ENCODE data around the gene SCGB1D2.
A peak's percentile ranks its signal among the peaks of the same experiment; 100 is the strongest.
"Not testable (repeated sequence)": the region's sequence is repeated elsewhere in the genome, so short reads cannot be mapped to it uniquely, and the experiment has no call there.

The SCGB1D2 gene, protein sequence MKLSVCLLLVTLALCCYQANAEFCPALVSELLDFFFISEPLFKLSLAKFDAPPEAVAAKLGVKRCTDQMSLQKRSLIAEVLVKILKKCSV

DNA sequence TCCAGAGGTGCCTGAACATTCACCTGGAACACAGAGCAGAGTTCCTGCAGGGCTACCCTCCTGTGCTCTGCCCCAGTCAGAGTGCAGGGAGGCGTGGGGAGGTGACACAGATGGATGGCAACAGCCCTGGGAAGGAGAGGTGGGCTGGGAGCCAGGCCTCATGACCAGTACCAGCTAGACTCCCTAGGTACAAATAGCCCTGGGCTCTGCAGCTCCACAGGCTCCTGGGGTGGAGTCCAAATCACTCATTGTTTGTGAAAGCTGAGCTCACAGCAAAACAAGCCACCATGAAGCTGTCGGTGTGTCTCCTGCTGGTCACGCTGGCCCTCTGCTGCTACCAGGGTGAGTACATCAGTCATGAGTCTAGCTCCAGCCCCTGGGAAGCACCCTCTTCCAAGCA lies at the start of gene SCGB1D2:
Gene SCGB1D2, plus strand, starts transcription at position 219 of the 400 bp plus-strand sequence. Its CDS starts 69 bp downstream, at position 288.
- DNase-seq = peak in 17 of 56 donors; percentile 2 to 64 (median 13)

DNA sequence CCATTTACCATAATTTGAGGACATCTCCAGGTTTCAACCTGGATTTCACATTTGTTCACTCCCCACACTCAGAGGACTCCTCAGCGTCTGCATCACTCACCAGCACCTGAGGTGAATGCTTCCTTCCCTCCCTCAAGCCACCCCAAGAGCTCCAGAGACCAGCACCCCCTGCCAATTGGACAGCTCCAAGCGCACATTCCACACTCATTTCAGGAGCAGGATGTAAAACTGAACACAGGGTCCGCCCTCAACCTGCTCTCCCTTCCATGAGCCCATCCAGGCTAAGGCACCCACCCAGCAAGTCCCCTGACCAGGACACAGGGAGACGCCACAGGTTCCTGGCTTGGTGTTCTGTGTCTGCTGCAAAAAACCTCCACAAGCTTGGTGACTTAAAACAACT lies 48.1 kb upstream of the SCGB1D2 start:
- DNase-seq = no peak

DNA sequence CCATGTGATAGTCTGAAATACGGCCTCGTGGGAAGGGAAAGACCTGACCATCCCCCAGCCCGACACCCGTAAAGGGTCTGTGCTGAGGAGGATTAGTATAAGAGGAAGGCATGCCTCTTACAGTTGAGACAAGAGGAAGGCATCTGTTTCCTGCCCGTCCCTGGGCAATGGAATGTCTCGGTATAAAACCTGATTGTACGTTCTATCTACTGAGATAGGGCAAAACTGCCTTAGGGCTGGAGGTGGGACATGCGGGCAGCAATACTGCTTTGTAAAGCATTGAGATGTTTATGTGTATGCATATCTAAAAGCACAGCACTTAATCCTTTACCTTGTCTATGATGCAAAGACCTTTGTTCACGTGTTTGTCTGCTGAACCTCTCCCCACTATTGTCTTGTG lies 47.0 kb upstream of the SCGB1D2 start:
- not testable (repeated sequence) for DNase-seq

DNA sequence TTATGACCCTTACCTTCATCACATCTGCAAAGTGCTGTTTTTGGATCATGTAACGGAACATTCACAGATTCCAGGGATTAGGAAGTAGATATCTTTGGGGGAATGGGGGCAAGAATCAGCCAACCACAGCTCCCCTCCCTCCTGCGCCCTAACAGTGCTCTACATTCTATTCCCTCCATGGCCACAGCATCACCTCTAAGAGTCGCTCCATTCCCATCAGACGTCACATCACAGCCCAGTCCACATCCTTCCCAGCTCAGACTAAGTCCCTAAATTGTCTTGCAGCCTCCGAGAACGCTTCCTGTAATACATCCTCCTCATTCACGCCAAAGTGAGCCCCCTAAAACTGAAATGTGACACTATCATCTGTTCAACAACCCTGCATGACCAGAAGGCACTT lies 46.1 kb upstream of the SCGB1D2 start:
- DNase-seq = no peak

DNA sequence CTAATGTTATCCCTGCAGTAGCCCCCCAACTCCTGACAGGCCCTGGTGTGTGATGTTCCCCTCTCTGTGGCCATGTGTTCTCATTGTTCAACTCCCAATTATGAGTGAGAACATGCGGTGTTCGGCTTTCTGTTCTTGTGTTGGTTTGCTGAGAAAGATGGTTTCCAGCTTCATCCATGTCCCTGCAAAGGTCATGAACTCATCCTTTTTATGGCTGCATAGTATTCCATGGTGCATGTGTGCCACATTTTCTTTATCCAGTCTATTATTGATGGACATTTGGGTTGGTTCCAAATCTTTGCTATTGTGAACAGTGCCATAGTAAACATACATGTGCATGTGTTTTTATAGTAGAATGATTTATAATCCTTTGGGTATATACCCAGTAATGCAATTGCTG lies 44.6 kb upstream of the SCGB1D2 start:
- not testable (repeated sequence) for DNase-seq

DNA sequence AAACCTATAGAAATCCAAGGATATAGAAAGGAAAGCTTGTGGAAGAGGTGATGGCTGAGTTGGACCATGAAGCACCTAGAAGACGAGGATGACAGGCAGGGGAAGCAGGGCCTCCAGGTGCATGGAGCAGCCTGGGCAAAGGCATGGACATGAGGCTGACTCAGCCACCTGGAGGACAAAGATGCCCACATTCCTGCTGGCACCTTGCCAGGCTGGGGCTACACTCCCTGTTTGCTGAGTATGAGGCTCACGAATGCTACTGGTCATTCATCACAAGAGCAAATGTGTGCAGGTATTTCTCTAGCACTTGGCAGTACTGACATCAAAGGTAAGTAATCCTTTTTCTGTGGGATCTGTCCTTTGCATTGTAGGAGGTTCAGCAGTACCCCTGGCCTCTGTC lies 40.7 kb upstream of the SCGB1D2 start:
- DNase-seq = peak in 1 of 56 donors; percentile 1

DNA sequence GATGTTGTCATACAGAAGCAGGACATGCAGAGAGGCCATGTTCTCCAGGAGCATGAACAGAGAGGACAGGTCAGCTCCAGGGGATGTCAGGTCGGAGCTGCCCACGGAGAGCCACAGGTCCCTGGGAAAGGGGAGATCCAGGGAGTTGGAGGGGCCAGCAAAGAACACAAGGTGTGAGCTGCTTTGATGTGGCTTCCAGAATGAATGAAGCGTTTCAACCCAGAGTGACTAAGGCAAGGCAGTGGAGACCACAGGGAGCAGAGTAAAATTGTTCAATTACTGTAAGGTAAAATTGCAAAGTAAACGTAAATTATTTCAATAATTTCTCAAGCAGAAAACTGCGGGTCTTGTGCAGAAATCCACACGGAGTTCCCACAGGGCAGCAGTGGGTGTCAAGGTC lies 39.1 kb upstream of the SCGB1D2 start:
- DNase-seq = no peak

DNA sequence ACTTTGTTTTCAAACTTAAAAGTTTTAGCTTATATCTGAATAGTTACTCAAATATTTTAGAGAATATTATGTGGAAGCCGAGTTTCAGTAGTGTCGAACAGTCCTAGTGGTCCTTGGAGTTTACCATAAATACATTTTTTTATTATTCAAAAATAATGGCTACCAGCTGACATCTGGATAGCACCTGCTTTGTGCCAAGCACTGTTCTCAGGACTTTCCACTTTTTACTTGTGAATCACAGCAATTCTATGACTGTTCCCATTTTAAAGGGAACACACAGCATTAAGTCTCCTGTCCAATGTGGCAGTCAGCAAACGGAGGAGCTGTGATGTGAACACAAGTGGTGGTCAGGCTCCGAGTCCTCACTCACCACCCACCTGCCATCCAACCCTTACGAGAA lies 37.6 kb upstream of the SCGB1D2 start:
- DNase-seq = no peak

DNA sequence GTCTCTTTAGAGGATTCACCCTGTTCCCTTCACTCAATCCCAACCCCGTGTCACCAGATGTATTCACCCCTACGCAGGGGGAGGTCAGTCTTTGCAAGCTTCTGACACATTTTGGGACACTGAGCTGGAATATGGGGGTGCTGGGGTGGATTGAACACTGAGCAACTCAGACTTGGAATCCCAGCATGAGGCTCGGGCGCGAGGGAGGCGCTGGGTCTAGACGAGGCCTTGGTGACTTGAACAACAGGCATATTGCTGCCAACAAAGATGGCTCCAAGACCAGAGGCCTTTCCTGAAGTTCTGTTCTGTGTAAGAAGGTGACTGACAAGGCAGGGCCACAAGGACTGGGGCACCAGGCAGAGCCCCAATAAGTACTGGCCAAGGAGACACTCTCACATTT lies 36.6 kb upstream of the SCGB1D2 start:
- no peak for DNase-seq

DNA sequence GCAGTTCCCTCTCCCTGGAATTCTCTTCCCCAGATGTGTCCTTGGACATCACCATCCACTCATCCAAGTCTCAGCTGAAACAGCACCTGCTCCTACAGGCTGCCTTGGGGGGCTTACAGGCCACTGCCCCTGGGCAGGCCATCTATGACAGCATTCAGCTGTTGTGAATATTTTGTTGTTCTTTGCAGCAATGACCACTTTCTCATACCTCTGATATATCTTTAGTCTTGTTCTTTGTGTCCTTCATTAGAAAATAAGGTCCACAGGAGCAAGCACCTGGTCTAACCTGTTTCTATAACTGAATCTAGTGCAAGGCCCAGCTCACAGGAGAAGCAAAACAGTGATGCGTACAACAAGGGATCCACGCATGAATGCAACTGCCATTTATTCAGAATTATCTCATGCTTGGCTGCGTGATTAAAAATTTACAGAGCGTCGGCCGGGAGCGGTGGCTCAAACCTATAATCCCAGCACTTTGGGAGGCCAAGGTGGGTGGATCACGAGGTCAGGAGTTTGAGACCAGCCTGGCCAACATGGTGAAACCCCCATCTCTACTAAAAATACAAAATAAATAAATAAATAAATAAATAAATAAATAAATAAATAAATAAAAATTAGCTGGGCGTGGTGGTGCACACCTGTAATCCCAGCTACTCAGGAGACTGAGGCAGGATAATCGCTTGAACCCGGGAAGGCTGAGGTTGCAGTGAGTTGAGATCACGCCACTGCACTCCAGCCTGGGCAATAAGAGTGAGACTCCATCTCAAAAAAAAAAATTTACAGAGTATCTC lies 35.6 kb upstream of the SCGB1D2 start:
- DNase-seq = not testable (repeated sequence)

DNA sequence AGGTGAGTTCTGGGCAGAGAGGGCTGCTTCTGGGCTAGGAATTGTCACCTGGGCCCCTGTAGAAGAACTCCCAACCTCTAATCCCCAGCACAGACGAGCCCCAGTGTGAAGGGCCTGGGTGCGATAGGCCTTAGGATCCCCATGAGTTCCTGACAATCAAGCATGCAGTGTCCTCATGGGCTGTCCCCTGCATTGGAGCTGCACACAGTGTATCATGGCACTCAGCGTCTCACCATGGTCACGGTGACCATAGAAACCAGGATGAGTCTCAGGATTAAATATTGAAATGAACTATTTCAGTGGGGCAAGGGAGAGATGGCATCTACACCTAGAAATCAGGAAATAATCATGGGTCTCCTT lies 33.3 kb upstream of the SCGB1D2 start:
- DNase-seq = no peak

DNA sequence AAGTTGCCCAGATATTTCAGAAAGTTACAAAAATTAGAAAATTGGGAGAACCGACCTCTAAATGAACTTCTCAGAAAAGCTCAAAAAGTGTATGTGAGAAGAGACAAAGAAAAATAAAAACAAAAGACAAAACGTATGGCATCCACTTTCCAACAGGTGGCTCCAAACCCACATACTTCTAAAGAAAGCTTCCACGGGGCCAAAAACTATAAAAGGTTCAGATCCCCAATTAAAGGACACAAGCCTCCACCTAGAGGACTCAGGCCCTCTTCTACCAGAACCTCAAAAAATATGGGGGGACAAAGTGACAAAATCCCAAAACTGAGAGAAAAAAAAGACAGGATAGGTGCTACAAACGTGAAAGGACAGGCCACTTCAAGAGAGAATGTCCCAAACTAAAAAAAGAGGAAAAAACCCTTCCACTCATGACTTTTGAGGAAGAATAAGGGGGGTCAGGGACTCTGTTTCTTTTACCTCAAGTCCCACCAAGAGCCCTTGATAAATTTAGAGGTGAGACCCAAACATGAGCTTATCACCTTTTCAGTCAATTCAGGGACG lies 24.8 kb upstream of the SCGB1D2 start:
- DNase-seq = no peak

DNA sequence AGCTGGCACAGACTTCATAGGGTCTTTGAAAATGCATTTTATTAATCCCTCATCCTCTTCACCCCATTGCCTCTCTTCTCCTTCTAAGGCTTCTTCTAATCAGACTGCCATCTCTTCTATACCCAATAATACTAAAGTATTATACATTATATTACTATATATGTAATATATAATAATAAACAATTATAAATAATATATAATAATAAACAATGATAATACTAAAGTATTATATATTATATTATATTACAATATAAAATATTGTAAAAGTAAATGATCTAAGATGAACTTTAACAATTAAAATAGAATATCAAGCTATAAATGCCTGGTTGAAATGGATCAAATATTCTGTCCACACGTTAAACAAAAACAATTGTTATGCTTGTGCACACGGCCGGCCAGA lies 20.5 kb upstream of the SCGB1D2 start:
- no peak for DNase-seq

DNA sequence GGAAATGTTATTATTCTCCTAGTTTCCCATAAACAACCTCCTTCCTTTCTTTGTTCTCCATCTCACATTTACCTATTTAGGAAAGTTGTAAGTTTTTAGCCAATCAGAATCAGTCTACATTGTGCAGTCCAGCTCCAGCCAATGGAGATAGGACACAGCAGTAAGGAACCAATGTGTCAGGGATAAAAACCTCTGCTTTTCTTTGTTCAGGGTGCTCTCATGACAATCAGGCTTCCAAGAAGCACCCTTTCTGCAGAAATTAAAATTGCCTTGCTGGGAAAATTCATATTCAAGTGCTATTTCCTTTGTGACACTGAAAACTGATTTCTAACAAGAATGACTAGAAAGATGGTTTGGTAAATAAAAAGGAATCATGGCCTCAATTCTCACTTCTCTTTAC lies 18.9 kb upstream of the SCGB1D2 start:
- DNase-seq = no peak

DNA sequence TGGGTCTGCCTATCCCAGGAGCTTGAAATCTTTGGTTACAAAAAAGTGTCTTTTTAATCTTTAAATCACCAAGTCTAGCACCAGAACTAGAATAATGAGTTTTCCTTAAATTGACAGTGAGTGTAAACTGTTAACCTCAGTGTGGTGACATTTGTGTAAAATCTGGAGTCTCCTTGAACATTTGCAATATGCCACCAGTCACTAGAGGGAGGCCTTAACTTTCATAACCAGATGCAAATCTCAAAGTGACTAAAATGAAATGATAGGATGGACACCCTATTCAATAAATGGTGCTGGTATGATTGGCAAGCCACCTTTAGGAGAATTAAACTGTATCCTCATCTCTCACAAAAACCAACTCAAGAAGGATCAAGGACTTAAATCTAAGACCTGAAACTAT lies 8.3 kb upstream of the SCGB1D2 start:
- no peak for DNase-seq

DNA sequence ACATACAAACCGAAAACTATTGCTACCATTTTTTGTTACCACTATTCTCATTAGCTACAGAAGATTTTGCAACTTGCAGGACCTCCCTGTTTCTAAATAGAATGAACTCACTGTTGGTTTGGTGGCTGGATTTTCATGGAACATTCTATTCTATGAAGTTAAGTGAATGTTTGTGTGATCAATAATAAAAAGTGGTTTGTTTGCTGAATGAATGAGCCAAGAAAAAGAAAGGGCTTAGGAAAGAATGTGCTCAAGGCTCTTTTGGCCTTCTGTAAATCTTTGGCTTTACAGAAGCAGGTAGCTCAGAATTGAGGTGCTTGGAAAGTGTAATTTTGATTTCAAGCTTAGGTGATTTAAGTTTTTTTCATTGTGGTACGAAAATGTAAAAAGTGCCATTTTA lies 5.9 kb upstream of the SCGB1D2 start:
- DNase-seq = no peak

DNA sequence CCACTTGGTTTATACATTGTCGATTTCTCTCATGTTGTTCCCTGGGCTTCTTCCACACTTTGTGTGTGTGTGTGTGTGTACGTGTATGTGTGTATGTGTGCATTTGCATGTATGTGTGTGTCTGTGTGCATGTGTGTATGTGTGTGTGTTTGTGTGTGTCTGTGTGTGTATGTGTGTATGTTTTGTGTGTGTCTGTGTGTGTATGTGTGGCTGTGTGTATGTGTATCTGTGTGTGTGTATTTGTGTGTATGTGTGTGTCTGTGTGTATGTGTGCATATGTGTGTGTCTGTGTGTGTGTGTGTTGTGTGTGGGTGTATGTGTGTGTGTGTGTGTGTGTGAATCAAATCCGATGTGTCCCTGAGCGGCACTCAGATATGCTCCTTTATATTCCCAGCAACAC lies 4.5 kb upstream of the SCGB1D2 start:
- no peak for DNase-seq

DNA sequence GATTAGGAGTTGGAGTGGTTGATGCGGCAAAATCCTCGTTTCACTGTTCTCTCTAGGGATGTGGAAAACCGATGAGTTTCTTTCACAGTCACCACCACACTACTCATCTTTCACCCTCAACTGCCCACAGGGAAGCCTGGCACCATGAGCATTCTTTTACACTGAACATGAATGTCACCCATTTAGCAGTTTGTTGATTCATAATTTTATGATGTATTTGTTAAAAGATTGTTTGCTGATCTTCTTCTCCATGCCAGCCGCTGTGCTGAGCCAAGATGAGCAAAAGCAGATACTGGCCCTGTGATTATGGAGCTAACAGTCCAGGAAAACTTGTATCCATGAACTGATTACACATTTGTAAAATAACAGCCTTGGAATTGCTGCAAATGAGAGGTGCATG lies 3.9 kb upstream of the SCGB1D2 start:
- DNase-seq = no peak

DNA sequence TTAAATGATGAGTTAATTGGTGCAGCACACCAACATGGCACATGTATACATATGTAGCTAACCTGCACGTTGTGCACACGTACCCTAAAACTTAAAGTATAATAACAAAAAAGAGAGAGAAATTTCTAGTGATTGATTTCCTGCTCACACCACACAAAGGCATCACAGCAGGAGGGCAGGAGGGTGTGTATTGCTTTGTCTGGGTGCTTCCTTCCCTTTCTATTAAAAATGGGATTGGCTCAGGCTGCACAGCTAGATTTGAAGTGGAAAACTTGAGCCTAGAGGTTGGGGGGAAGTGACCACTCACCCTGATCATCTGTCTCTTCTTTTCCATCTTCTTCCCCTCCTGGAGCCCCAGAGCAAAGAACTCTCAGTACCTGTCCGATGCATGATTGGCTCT lies 944 bp upstream of the SCGB1D2 start:
- no peak for DNase-seq

DNA sequence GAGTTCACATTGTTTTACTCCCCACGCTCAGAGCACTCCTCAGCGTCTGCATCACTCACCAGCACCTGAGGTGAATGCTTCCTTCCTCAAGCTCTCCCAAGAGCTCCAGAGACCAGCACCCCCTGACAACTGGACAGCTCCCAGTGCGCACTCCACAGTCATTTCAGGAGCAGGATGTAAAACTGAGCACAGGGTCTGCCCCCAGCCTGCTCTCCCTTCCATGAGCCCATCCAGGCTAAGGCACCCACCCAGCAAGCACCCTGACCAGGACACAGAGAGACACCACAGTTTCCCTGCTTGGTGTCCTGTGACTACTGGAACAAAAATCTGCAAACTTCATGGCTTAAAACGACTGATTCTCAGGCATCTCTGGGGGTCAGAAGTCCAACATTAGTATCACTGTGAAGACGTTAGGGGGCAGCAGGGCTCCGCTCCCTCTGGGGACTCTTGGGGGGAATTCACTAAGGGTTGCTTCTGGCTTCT lies 3.3 kb downstream of the SCGB1D2 start:
- no peak for DNase-seq

DNA sequence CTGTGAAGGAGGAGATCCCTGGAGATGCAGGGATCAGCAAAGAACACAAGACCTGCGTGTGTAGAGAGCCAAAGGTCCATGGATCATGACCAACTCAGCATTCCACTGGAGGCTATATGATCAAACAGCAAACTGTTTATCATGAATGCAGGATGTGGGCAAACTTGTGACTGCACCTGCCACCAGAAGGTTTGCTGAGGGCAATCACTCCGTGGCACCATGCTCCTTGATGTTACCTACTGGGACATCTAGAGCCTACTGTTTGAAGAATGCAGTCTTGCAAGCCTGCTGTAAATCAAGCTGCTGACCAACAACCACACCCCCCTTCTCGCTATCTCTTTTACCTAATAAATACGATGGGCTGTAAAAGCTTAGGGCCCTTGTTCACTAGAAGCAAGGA lies 9.7 kb downstream of the SCGB1D2 start:
- DNase-seq = no peak

DNA sequence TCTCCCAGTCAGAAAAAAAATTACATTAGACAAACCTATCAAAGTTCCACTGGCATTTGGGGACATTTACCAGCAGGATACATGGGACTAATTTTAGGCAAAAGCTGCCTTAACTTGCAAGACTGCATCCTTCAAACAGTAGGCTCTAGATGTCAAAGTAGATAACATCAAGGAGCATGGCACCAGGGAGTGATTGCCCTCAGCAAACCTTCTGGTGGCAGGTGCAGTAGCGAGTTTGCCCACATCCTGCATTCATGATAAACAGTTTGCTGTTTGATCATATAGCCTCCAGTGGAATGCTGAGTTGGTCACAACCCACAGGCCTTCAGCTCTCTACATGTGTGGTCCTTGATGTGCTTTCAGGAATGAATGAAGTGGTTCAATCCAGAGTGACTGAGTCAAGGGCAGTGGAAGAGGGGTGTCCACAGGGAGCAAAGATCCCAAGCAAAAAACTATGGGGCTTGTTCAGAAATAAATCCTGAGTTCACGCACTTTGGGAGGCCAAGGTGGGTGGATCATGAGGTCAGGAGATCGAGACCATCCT lies 12.0 kb downstream of the SCGB1D2 start:
- no peak for DNase-seq

DNA sequence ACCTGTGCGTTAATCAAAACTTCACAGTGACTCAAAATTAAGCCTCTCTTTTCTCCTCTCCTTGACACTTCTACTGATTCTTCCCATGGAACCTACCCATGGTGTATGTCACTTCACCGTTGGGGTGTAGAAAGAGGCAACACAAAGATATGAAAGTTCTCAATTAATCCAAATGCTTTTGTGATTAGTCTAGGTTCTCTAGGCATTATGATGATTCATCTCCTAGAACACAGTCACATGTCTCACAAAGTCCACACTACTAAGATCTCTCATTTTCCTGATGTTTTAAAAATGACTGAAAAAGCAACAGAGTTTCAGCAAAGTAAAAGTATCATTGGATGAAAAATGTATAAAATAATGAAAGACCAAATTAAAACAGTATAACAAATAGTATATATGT lies 14.2 kb downstream of the SCGB1D2 start:
- no peak for DNase-seq
